Brain microvascular endothelial cell (primary cell): ENCODE measurements around the gene CORO1C.
"Not testable (repeated sequence)": the region's sequence is repeated elsewhere in the genome, so short reads cannot be mapped to it uniquely, and the experiment has no call there.

Experiments used
- DNase-seq: peaks from one replicate; pipeline ENCODE4 v3.0.0-alpha.2; 2020
- H3K27ac ChIP-seq: fragments of 250-450 bp; sonication (Bioruptor Pico); 2 replicates; pipeline ENCODE4 v1.5.1; 2020; ENCODE audit warnings: mild to moderate bottlenecking, moderate library complexity
- H3K27me3 ChIP-seq: fragments of 250-450 bp; sonication (Bioruptor Pico); replicated peaks from 2 replicates; pipeline ENCODE4 v1.5.1; 2020; ENCODE audit warnings: mild to moderate bottlenecking
- H3K36me3 ChIP-seq: fragments of 250-450 bp; sonication (Bioruptor Pico); replicated peaks from 2 replicates; pipeline ENCODE4 v1.5.1; 2020; ENCODE audit warnings: mild to moderate bottlenecking
- H3K4me3 ChIP-seq: 2 replicates; pipeline ENCODE4 v1.5.1; 2011; ENCODE audit warnings: low read depth, mild to moderate bottlenecking, control low read depth, low read length, moderate library complexity
- CTCF ChIP-seq: IDR thresholded peaks from 2 replicates; pipeline ENCODE4 v1.5.1; 2011; ENCODE audit warnings: low read depth, mild to moderate bottlenecking, moderate library complexity, low read length, control low read depth, inconsistent platforms; ENCODE audit errors: missing control alignments
- in situ Hi-C: cut with HindIII; loops from 2 replicates; pipeline ENCODE4 v1.10.0; 2017; ENCODE audit warnings: low sequenced_read_pairs, low pct_ligation_motif_present

CORO1C gene

GRCh38 chr12:108772891-108773797 lies 41.8 kb upstream of the CORO1C start:
- H3K27ac ChIP-seq = no peak overlapping the region
- DNase-seq = no peak
- H3K36me3 ChIP-seq = no peaks in the 10 kb centered on the region
- H3K4me3 ChIP-seq = no peak overlapping the region
- H3K27me3 ChIP-seq = no peaks in the 10 kb centered on the region
- no peak for TF ChIP-seq CTCF
- in situ Hi-C loops = no loop called here

GRCh38 chr12:108772247-108772646 lies 40.9 kb upstream of the CORO1C start:
- DNase-seq = no peak
- in situ Hi-C loops = no loop called here
- Histone ChIP-seq H3K27me3 (no peaks in the 10 kb centered on the region), H3K27ac (no peak overlapping the region), H3K36me3 (no peaks in the 10 kb centered on the region), H3K4me3 (no peak overlapping the region)
- TF ChIP-seq CTCF = no peak

GRCh38 chr12:108771835-108772234 lies 40.5 kb upstream of the CORO1C start:
- H3K36me3 ChIP-seq, in situ Hi-C loops, H3K27ac ChIP-seq, H3K4me3 ChIP-seq, H3K27me3 ChIP-seq, DNase-seq: not testable (repeated sequence)

- Histone ChIP-seq H3K27ac (no peak overlapping the region), H3K27me3 (no peaks in the 10 kb centered on the region), H3K36me3 (no peaks in the 10 kb centered on the region), H3K4me3 (no peak overlapping the region)
- in situ Hi-C loops = no loop called here
- TF ChIP-seq CTCF = no peak
- no peak for DNase-seq
Observed at GRCh38 chr12:108770963-108771362, 39.6 kb upstream of the CORO1C start.

GRCh38 chr12:108770269-108770829 lies 39.0 kb upstream of the CORO1C start:
- no peaks in the 10 kb centered on the region for H3K27me3 ChIP-seq
- in situ Hi-C loops = no loop called here

More at GRCh38 chr12:108770269-108770829, 39.0 kb upstream of the CORO1C start:
- no peak for TF ChIP-seq CTCF
- Histone ChIP-seq H3K4me3 (no peak overlapping the region), H3K36me3 (no peaks in the 10 kb centered on the region), H3K27ac (no peak overlapping the region)
- no peak for DNase-seq
